CD14-positive monocyte (primary cell): ENCODE measurements around the gene RPS6KA2. TPM values are rescaled to one million over a fixed set of nuclear protein-coding genes. Genes with fewer than 3 reads are reported as not detected.

Experiments used
- DNase-seq, 3 donors: peaks; one replicate each; pipeline ENCODE4 v3.0.0-alpha.2; 2011 to 2022
- H2AFZ ChIP-seq: 2 replicates; pipeline ENCODE4 v1.6.0; 2012; ENCODE audit warnings: mild to moderate bottlenecking, low read depth, low read length, inconsistent platforms; ENCODE audit not compliant: insufficient read depth, poor library complexity, severe bottlenecking
- H3K27ac ChIP-seq, 2 donors: 1 replicate in 1 of 2; 2 replicates in 1 of 2; pipeline ENCODE4 v1.5.1; 2012 to 2013; ENCODE audit warnings: low read length in 2 of 2, control low read depth in 1 of 2, inconsistent platforms in 1 of 2, low read depth in 1 of 2, mild to moderate bottlenecking in 1 of 2
- H3K27me3 ChIP-seq, 2 donors: one replicate each; pipeline versions ENCODE4 v1.6.0 to v1.6.1; 2011 to 2013; ENCODE audit warnings: low read length in 2 of 2; ENCODE audit not compliant: control insufficient read depth in 2 of 2, insufficient read depth in 2 of 2
- H3K36me3 ChIP-seq, 2 donors: replicated peaks in 1 of 2; 1 replicate in 1 of 2; 2 replicates in 1 of 2; pipeline versions ENCODE4 v1.5.1 to v1.6.1; 2012 to 2013; ENCODE audit warnings: low read length in 2 of 2, control low read depth in 1 of 2, inconsistent platforms in 1 of 2, mild to moderate bottlenecking in 1 of 2; ENCODE audit not compliant: insufficient read depth in 2 of 2, control insufficient read depth in 1 of 2
- H3K4me1 ChIP-seq, 2 donors: 1 replicate in 1 of 2; 2 replicates in 1 of 2; pipeline versions ENCODE4 v1.5.1 to v1.6.1; 2012 to 2013; ENCODE audit warnings: low read length in 2 of 2, control low read depth in 1 of 2, inconsistent platforms in 1 of 2, mild to moderate bottlenecking in 1 of 2, moderate library complexity in 1 of 2; ENCODE audit not compliant: insufficient read depth in 2 of 2, control insufficient read depth in 1 of 2
- H3K4me2 ChIP-seq: replicated peaks from 2 replicates; pipeline ENCODE3; 2012; ENCODE audit warnings: low read length, moderate library complexity, mild to moderate bottlenecking; ENCODE audit not compliant: poor library complexity, severe bottlenecking; ENCODE audit errors: extremely low read depth
- H3K4me3 ChIP-seq, 3 experiments: fragments of 200-600 bp in 1 of 3; sonication (generic) in 1 of 3; replicated peaks in 1 of 3; 1 replicate in 2 of 3; 2 replicates in 1 of 3; pipeline ENCODE4 v1.5.1; 2011 to 2013; ENCODE audit warnings: low read length in 3 of 3, mild to moderate bottlenecking in 3 of 3, control low read depth in 2 of 3, low read depth in 2 of 3, inconsistent platforms in 1 of 3, moderate library complexity in 1 of 3
- H3K79me2 ChIP-seq: 2 replicates; pipeline ENCODE4 v1.6.0; 2012; ENCODE audit warnings: mild to moderate bottlenecking, control low read depth, inconsistent platforms, low read length, moderate library complexity; ENCODE audit not compliant: insufficient read depth
- H3K9ac ChIP-seq: 2 replicates; pipeline ENCODE4 v1.6.0; 2017; ENCODE audit warnings: low read length, mild to moderate bottlenecking; ENCODE audit not compliant: insufficient read depth, poor library complexity, severe bottlenecking
- H3K9me3 ChIP-seq, 2 donors: replicated peaks in 1 of 2; 1 replicate in 1 of 2; 2 replicates in 1 of 2; pipeline versions ENCODE4 v1.5.1 to v1.6.1; 2012 to 2013; ENCODE audit warnings: low read length in 2 of 2, control low read depth in 1 of 2; ENCODE audit not compliant: control insufficient read depth in 1 of 2, insufficient read depth in 1 of 2
- H4K20me1 ChIP-seq: 2 replicates; pipeline ENCODE4 v1.6.0; 2012; ENCODE audit warnings: mild to moderate bottlenecking, low read length, control low read depth, moderate library complexity; ENCODE audit not compliant: insufficient read depth
- H3K27ac Mint-ChIP-seq, 7 donors: one replicate each; pipeline ENCODE4 v1.8.0; 2020; ENCODE audit warnings: mild to moderate bottlenecking in 7 of 7, mixed read lengths in 7 of 7, moderate library complexity in 6 of 7, inconsistent platforms in 2 of 7
- H3K27me3 Mint-ChIP-seq, 3 donors: one replicate each; pipeline ENCODE4 v1.8.0; 2021 to 2022; ENCODE audit warnings: low read depth in 3 of 3, mild to moderate bottlenecking in 3 of 3, mixed read lengths in 3 of 3, moderate library complexity in 3 of 3, inconsistent platforms in 1 of 3
- H3K36me3 Mint-ChIP-seq, 2 donors: one replicate each; pipeline ENCODE4 v1.8.0; 2020; ENCODE audit warnings: mixed read lengths in 2 of 2, inconsistent platforms in 1 of 2, mild to moderate bottlenecking in 1 of 2
- H3K4me1 Mint-ChIP-seq: one replicate; pipeline ENCODE4 v1.8.0; 2020; ENCODE audit warnings: mild to moderate bottlenecking, mixed read lengths
- H3K4me3 Mint-ChIP-seq, 2 donors: one replicate each; pipeline ENCODE4 v1.8.0; 2020; ENCODE audit warnings: mild to moderate bottlenecking in 2 of 2, mixed read lengths in 2 of 2, moderate library complexity in 1 of 2
- H3K9me3 Mint-ChIP-seq, 7 donors: one replicate each; pipeline ENCODE4 v1.8.0; 2020 to 2022; ENCODE audit warnings: mixed read lengths in 7 of 7, mild to moderate bottlenecking in 6 of 7, moderate library complexity in 6 of 7, inconsistent platforms in 2 of 7
- CTCF ChIP-seq: fragments of 200-600 bp; IDR thresholded peaks from one replicate; pipeline ENCODE4 v1.8.0; 2022; ENCODE audit warnings: antibody characterized with exemption, mild to moderate bottlenecking
- WGBS: methylation state at CpG from one replicate; pipeline ENCODE4 v1.1.5; 2013; ENCODE audit warnings: missing lambda C conversion rate; ENCODE audit not compliant: insufficient coverage; 5-methylcytosine and 5-hydroxymethylcytosine counted together
- intact Hi-C, 2 donors: fragments of 100-400 bp; cut with micrococcal nuclease; formaldehyde crosslinking; loops; one replicate each; pipeline versions ENCODE4 v1.15.0 to v1.15.1; 2023
- polyA plus RNA-seq, 3 donors: library from polyadenylated mRNA; depleted of rRNA in 1 of 3; unstranded in 2 of 3; stranded (reverse) in 1 of 3; fragments of 300-500 nt in 2 of 3; fragments of >200 nt in 1 of 3; fragmentation: Illumina TruSeq in 2 of 3; gene quantifications; 1 replicate in 2 of 3; 2 replicates in 1 of 3; pipeline ENCODE4 v1.2.3, GENCODE V29; 2012 to 2021

RPS6KA2 gene
- polyA plus RNA-seq, 3 donors: 1.4 to 3.1 (median 1.9) TPM

- Mint-ChIP-seq H3K27ac (no peak overlapping the region), H3K9me3 (peaks cover 0 to 6% (median 0%) of the 10 kb centered on the region in 7 donors), H3K4me3 (no peak overlapping the region), H3K27me3 (peaks cover 7 to 12% (median 8%) of the 10 kb centered on the region in 3 donors), H3K4me1 (peaks cover 12% of the 10 kb centered on the region), H3K36me3 (no peaks in the 10 kb centered on the region)
- Histone ChIP-seq H3K79me2 (no peaks in the 10 kb centered on the region), H3K9me3 (no peaks in the 10 kb centered on the region), H3K4me3 (no peak overlapping the region), H3K27ac (no peak overlapping the region), H2AFZ (no peak overlapping the region), H3K36me3 (no peaks in the 10 kb centered on the region), H3K4me2 (no peak overlapping the region), H4K20me1 (no peaks in the 10 kb centered on the region), H3K9ac (no peak overlapping the region), H3K27me3 (no peaks in the 10 kb centered on the region), H3K4me1 (peaks cover 7 to 8% of the 10 kb centered on the region in 2 donors)
- TF ChIP-seq CTCF: no peak
- intact Hi-C loops: no loop called here
- WGBS: no CpG with 5 or more reads among the region's 5 CpGs
- no peak for DNase-seq
These were observed 67.8 kb downstream of the RPS6KA2 start for GRCh38 chr6:166559211-166559610.

- no peak overlapping the region for H2AFZ ChIP-seq
- no peak for DNase-seq
- WGBS: 97% methylated on average over 10 of the region's 12 CpGs
- no peaks in the 10 kb centered on the region for H3K27me3 ChIP-seq
- H3K4me3 ChIP-seq: no peak overlapping the region
- H3K4me1 Mint-ChIP-seq: peaks cover 12% of the 10 kb centered on the region
- peaks cover 5 to 12% (median 8%) of the 10 kb centered on the region in 3 donors for H3K27me3 Mint-ChIP-seq
- H3K27ac ChIP-seq: no peak overlapping the region
- peaks cover 7 to 8% of the 10 kb centered on the region in 2 donors for H3K4me1 ChIP-seq
- H3K9me3 ChIP-seq: no peaks in the 10 kb centered on the region
- H3K4me3 Mint-ChIP-seq: no peak overlapping the region
- no peaks in the 10 kb centered on the region for H3K36me3 Mint-ChIP-seq
- no peak for TF ChIP-seq CTCF
- intact Hi-C loops: no loop called here
- no peaks in the 10 kb centered on the region for H3K79me2 ChIP-seq
- peaks cover 0 to 6% (median 0%) of the 10 kb centered on the region in 7 donors for H3K9me3 Mint-ChIP-seq
- no peaks in the 10 kb centered on the region for H3K36me3 ChIP-seq
- no peak overlapping the region for H3K4me2 ChIP-seq
- no peak overlapping the region for H3K9ac ChIP-seq
- H3K27ac Mint-ChIP-seq: no peak overlapping the region
- H4K20me1 ChIP-seq: no peaks in the 10 kb centered on the region
These were observed 68.7 kb downstream of the RPS6KA2 start for GRCh38 chr6:166558156-166559005.
